ENCODE data around the gene B9D1. TPM values are rescaled to one million over a fixed set of nuclear protein-coding genes. Genes with fewer than 3 reads are reported as not detected.

B9D1 gene
- total and polyA plus RNA-seq, 2 of the 13 experiments (the other 11 are each of a cell fraction or from before 2014, with no cell fraction given), result 27.7 to 31.1 TPM

GRCh38 chr17:19362277-19363113 is at the start of gene B9D1 (continued):
- no peak for TF ChIP-seq FOXA1 (IDR thresholded peaks at IDR 0.05)
- 0 out of 2 replicates have a peak, but pooled peaks have one; percentile 15 for TF ChIP-seq FOXA1 (CRISPR knock-in tag; IDR thresholded peaks at IDR 0.05)
- TF ChIP-seq ZNF737 (CRISPR knock-in tag; IDR thresholded peaks at IDR 0.05; ENCODE audit: borderline replicate concordance), result no peak
- no peak for TF ChIP-seq ZBTB46 (CRISPR knock-in tag; IDR thresholded peaks at IDR 0.05; ENCODE audit: borderline replicate concordance)
- no peak for TF ChIP-seq LCORL (IDR thresholded peaks at IDR 0.05)
- no peak for TF ChIP-seq LCORL (CRISPR knock-in tag; IDR thresholded peaks at IDR 0.05)
- no peak for TF ChIP-seq CEBPG (CRISPR knock-in tag; IDR thresholded peaks at IDR 0.05)
- no peak for TF ChIP-seq ZFP36 (IDR thresholded peaks at IDR 0.05; ENCODE audit: borderline replicate concordance, low read depth, low read length, partially characterized antibody)
- peak; percentile 23; the same call in 1 of the 2 replicates for TF ChIP-seq ZNF609 (CRISPR knock-in tag; IDR thresholded peaks at IDR 0.05; ENCODE audit: borderline replicate concordance)
- peak; percentile 62; the same call in 1 of the 2 replicates for TF ChIP-seq GMEB1 (CRISPR knock-in tag; IDR thresholded peaks at IDR 0.05; ENCODE audit: borderline replicate concordance)
- 0 out of 2 replicates have a peak, but pooled peaks have one; percentile 62 for TF ChIP-seq ZBTB43 (CRISPR knock-in tag; conservative IDR thresholded peaks at IDR 0.05)
- TF ChIP-seq ZFP62 (CRISPR knock-in tag; IDR thresholded peaks at IDR 0.05), result no peak
- TF ChIP-seq FOXM1 (CRISPR knock-in tag; IDR thresholded peaks at IDR 0.05), result no peak
- peak; percentile 56; the same call in 1 of the 2 replicates for TF ChIP-seq NCOA2 (CRISPR knock-in tag; IDR thresholded peaks at IDR 0.05)
- peak; percentile 50 for TF ChIP-seq HDAC2 (CRISPR knock-in tag; IDR thresholded peaks at IDR 0.05)
- no peak; the same call in 1 of the 2 replicates for TF ChIP-seq THRA (CRISPR knock-in tag; IDR thresholded peaks at IDR 0.05; ENCODE audit: borderline replicate concordance)
- TF ChIP-seq ZNF777 (CRISPR knock-in tag; IDR thresholded peaks at IDR 0.05), result peak; percentile 94
- peak; percentile 78 for TF ChIP-seq MYC (CRISPR knock-in tag; IDR thresholded peaks at IDR 0.05; ENCODE audit: borderline replicate concordance)
- TF ChIP-seq ZMYM3 (CRISPR knock-in tag; IDR thresholded peaks at IDR 0.05), result peak; percentile 41; the same call in 1 of the 2 replicates
